Right kidney (tissue), 1 donor: Measurements from ENCODE around the gene CEP131.

Experiments
- DNase-seq: peaks from one replicate; pipeline ENCODE4 v3.0.0-alpha.2; 2016

The CEP131 gene

GRCh38 chr17:81251709-81252301 lies 29.0 kb upstream of the CEP131 start:
- no peak for DNase-seq

- DNase-seq: no peak
Measured at GRCh38 chr17:81251094-81251708, 28.4 kb upstream of the CEP131 start.

GRCh38 chr17:81250286-81251093 lies 27.7 kb upstream of the CEP131 start:
- DNase-seq: no peak

- no peak for DNase-seq
Measured at GRCh38 chr17:81249223-81250040, 26.7 kb upstream of the CEP131 start.

GRCh38 chr17:81248649-81249048 lies 25.9 kb upstream of the CEP131 start:
- DNase-seq: no peak

GRCh38 chr17:81247339-81247990 lies 24.7 kb upstream of the CEP131 start:
- DNase-seq: no peak

- DNase-seq: no peak
Measured at GRCh38 chr17:81246679-81247338, 24.0 kb upstream of the CEP131 start.

GRCh38 chr17:81246343-81246670 lies 23.5 kb upstream of the CEP131 start:
- no peak for DNase-seq

GRCh38 chr17:81245665-81246342 lies 23.0 kb upstream of the CEP131 start:
- no peak for DNase-seq

GRCh38 chr17:81245024-81245664 lies 22.4 kb upstream of the CEP131 start:
- DNase-seq: peak; percentile 49

- DNase-seq: no peak
Measured at GRCh38 chr17:81244358-81245023, 21.7 kb upstream of the CEP131 start.

- no peak for DNase-seq
Measured at GRCh38 chr17:81243333-81243664, 20.5 kb upstream of the CEP131 start.

GRCh38 chr17:81242421-81243332 lies 19.9 kb upstream of the CEP131 start:
- no peak for DNase-seq

- peak; percentile 42 for DNase-seq
Measured at GRCh38 chr17:81241648-81242420, 19.1 kb upstream of the CEP131 start.

GRCh38 chr17:81241203-81241602 lies 18.4 kb upstream of the CEP131 start:
- no peak for DNase-seq

- no peak for DNase-seq
Measured at GRCh38 chr17:81240761-81241160, 18.0 kb upstream of the CEP131 start.

- DNase-seq: no peak
Measured at GRCh38 chr17:81239714-81240555, 17.2 kb upstream of the CEP131 start.
